ENCODE results near the gene FCER2.

GRCh38 chr19:7639863-7640348, 62.0 kb downstream of the FCER2 start:
- TF ChIP-seq CTCF (conservative IDR thresholded peaks at IDR 0.05; ENCODE audit: low read depth, low read length) (no peak), EZH2 (IDR thresholded peaks at IDR 0.05; ENCODE audit: borderline replicate concordance, low read depth, low read length, poor library complexity, severe bottlenecking) (no peak)
